Subcutaneous adipose tissue (tissue), 4 donors: ENCODE results near the gene KCNJ6. TPM values are rescaled to one million over a fixed set of nuclear protein-coding genes. Genes with fewer than 3 reads are reported as not detected.

Experiments
- CTCF ChIP-seq: fragments of 450-650 bp; IDR thresholded peaks from one replicate; pipeline ENCODE4 v1.5.1; 2016; ENCODE audit warnings: low read depth, mild to moderate bottlenecking, control low read depth, antibody characterized with exemption, moderate library complexity
- total RNA-seq, 4 donors: library from RNA; depleted of rRNA; stranded (reverse); fragments of >200 nt; gene quantifications; one replicate each; pipeline ENCODE4 v1.1.0, GENCODE V29; 2016

Gene KCNJ6
- total RNA-seq, 4 donors from 2014 or later: not detected

DNA sequence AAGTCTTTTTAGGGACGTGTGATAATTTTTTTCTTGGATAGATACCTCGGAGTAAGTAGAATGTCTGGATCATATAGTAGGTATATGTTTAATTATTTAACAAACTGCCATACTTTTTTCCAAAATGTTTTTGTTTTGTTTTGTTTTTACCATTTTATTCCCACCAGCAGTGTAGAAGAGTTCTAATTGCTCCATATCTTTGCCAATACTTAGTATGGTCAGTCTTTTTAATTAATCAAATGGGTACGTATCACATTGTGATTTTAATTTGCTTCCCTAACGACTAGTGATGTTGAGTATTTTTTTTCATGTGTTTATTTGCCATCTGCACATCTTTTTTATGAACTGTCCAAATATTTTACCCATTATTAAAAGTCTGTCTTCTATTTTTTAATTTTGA lies 23.6 kb upstream of the KCNJ6 start:
- no peak for TF ChIP-seq CTCF

GRCh38 chr21:37939251-37939650 lies 23.0 kb upstream of the KCNJ6 start:
- TF ChIP-seq CTCF: no peak

DNA sequence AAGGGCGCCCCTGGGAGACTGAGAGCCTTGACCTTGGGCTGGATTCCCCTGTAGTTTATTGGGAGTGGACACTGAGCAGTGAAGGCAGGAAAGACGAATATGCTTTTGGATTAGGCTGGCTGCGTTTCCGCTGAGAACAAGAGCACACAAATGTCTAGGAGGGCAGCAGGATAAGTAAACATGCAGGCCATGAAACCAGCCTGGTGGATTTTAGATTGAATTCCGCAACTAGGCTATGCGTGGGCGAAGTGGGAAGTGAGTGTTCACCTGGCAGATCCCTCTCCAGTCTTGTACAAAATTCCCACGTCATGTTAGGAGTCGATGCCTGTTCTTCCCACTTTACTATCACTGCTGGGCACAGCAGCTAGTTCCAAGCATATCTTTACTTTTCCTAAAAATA lies 21.4 kb upstream of the KCNJ6 start:
- no peak for TF ChIP-seq CTCF

GRCh38 chr21:37936010-37936785 lies 19.9 kb upstream of the KCNJ6 start:
- TF ChIP-seq CTCF: no peak

DNA sequence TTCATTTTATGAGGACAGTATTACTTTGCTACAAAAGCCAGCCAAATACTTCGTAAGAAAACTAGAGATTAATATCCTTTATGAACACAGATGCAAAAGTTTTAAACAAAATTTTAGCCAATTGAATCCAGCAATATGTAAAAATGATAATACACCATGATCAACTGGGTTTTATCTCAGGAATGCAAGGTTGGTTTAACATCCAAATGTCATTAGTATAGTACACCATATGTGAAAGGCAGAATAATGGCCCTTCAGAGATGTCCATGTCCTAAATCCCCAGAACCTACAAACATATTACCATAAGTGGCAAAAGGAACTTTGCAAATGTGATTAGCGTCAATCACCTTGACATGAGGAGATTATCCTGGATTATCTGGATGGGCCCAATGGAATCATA lies 16.7 kb upstream of the KCNJ6 start:
- TF ChIP-seq CTCF: no peak

GRCh38 chr21:37927711-37928110 lies 11.5 kb upstream of the KCNJ6 start:
- no peak for TF ChIP-seq CTCF

DNA sequence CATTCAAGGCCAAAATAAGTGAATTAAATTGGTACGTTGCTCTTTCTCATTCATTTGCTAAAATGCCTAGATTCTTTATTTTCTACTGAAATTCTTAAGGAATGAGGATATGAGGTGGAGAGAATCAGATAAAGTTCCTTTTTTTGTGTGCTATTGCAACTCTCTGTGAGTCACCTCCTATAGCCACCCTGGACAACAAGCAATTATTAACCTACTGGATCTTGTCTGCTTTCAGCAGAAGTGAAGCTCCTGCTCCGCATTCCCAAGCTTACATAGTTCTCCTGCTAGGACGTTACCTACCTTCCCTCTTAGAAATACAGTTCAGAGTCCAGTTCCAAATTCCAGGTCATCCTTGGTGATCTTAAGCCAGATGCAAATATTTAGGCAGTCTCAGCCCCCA lies 4.8 kb upstream of the KCNJ6 start:
- TF ChIP-seq CTCF: no peak
